ENCODE data around the gene DLGAP1.

- TF ChIP-seq, protein P1, sequence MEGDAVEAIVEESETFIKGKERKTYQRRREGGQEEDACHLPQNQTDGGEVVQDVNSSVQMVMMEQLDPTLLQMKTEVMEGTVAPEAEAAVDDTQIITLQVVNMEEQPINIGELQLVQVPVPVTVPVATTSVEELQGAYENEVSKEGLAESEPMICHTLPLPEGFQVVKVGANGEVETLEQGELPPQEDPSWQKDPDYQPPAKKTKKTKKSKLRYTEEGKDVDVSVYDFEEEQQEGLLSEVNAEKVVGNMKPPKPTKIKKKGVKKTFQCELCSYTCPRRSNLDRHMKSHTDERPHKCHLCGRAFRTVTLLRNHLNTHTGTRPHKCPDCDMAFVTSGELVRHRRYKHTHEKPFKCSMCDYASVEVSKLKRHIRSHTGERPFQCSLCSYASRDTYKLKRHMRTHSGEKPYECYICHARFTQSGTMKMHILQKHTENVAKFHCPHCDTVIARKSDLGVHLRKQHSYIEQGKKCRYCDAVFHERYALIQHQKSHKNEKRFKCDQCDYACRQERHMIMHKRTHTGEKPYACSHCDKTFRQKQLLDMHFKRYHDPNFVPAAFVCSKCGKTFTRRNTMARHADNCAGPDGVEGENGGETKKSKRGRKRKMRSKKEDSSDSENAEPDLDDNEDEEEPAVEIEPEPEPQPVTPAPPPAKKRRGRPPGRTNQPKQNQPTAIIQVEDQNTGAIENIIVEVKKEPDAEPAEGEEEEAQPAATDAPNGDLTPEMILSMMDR (conservative IDR thresholded peaks at IDR 0.05; ENCODE audit: low read depth in 2 of 2): no peak
- TF ChIP-seq NANOG (IDR thresholded peaks at IDR 0.05; ENCODE audit: borderline replicate concordance) (no peak), EZH2 (IDR thresholded peaks at IDR 0.05; ENCODE audit: low read depth, unreplicated experiment) (no peak), POLR2AphosphoS5 (IDR thresholded peaks at IDR 0.05; ENCODE audit: low read depth) (no peak), JUNB (IDR thresholded peaks at IDR 0.05; ENCODE audit: unreplicated experiment) (no peak), EZH2phosphoT487 (IDR thresholded peaks at IDR 0.05; ENCODE audit: unreplicated experiment) (no peak), CREB1 (CRISPR knock-in tag; IDR thresholded peaks at IDR 0.05; ENCODE audit: low read depth) (no peak), ZNF114 (CRISPR knock-in tag; IDR thresholded peaks at IDR 0.05) (no peak), ZNF331 (CRISPR knock-in tag; IDR thresholded peaks at IDR 0.05; ENCODE audit: low read depth) (no peak)
- TF ChIP-seq, protein P2, sequence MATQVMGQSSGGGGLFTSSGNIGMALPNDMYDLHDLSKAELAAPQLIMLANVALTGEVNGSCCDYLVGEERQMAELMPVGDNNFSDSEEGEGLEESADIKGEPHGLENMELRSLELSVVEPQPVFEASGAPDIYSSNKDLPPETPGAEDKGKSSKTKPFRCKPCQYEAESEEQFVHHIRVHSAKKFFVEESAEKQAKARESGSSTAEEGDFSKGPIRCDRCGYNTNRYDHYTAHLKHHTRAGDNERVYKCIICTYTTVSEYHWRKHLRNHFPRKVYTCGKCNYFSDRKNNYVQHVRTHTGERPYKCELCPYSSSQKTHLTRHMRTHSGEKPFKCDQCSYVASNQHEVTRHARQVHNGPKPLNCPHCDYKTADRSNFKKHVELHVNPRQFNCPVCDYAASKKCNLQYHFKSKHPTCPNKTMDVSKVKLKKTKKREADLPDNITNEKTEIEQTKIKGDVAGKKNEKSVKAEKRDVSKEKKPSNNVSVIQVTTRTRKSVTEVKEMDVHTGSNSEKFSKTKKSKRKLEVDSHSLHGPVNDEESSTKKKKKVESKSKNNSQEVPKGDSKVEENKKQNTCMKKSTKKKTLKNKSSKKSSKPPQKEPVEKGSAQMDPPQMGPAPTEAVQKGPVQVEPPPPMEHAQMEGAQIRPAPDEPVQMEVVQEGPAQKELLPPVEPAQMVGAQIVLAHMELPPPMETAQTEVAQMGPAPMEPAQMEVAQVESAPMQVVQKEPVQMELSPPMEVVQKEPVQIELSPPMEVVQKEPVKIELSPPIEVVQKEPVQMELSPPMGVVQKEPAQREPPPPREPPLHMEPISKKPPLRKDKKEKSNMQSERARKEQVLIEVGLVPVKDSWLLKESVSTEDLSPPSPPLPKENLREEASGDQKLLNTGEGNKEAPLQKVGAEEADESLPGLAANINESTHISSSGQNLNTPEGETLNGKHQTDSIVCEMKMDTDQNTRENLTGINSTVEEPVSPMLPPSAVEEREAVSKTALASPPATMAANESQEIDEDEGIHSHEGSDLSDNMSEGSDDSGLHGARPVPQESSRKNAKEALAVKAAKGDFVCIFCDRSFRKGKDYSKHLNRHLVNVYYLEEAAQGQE (IDR thresholded peaks at IDR 0.05; ENCODE audit: unreplicated experiment): no peak
- TF ChIP-seq, protein P3, sequence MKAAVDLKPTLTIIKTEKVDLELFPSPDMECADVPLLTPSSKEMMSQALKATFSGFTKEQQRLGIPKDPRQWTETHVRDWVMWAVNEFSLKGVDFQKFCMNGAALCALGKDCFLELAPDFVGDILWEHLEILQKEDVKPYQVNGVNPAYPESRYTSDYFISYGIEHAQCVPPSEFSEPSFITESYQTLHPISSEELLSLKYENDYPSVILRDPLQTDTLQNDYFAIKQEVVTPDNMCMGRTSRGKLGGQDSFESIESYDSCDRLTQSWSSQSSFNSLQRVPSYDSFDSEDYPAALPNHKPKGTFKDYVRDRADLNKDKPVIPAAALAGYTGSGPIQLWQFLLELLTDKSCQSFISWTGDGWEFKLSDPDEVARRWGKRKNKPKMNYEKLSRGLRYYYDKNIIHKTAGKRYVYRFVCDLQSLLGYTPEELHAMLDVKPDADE (IDR thresholded peaks at IDR 0.05): no peak
- TF ChIP-seq, protein P4, sequence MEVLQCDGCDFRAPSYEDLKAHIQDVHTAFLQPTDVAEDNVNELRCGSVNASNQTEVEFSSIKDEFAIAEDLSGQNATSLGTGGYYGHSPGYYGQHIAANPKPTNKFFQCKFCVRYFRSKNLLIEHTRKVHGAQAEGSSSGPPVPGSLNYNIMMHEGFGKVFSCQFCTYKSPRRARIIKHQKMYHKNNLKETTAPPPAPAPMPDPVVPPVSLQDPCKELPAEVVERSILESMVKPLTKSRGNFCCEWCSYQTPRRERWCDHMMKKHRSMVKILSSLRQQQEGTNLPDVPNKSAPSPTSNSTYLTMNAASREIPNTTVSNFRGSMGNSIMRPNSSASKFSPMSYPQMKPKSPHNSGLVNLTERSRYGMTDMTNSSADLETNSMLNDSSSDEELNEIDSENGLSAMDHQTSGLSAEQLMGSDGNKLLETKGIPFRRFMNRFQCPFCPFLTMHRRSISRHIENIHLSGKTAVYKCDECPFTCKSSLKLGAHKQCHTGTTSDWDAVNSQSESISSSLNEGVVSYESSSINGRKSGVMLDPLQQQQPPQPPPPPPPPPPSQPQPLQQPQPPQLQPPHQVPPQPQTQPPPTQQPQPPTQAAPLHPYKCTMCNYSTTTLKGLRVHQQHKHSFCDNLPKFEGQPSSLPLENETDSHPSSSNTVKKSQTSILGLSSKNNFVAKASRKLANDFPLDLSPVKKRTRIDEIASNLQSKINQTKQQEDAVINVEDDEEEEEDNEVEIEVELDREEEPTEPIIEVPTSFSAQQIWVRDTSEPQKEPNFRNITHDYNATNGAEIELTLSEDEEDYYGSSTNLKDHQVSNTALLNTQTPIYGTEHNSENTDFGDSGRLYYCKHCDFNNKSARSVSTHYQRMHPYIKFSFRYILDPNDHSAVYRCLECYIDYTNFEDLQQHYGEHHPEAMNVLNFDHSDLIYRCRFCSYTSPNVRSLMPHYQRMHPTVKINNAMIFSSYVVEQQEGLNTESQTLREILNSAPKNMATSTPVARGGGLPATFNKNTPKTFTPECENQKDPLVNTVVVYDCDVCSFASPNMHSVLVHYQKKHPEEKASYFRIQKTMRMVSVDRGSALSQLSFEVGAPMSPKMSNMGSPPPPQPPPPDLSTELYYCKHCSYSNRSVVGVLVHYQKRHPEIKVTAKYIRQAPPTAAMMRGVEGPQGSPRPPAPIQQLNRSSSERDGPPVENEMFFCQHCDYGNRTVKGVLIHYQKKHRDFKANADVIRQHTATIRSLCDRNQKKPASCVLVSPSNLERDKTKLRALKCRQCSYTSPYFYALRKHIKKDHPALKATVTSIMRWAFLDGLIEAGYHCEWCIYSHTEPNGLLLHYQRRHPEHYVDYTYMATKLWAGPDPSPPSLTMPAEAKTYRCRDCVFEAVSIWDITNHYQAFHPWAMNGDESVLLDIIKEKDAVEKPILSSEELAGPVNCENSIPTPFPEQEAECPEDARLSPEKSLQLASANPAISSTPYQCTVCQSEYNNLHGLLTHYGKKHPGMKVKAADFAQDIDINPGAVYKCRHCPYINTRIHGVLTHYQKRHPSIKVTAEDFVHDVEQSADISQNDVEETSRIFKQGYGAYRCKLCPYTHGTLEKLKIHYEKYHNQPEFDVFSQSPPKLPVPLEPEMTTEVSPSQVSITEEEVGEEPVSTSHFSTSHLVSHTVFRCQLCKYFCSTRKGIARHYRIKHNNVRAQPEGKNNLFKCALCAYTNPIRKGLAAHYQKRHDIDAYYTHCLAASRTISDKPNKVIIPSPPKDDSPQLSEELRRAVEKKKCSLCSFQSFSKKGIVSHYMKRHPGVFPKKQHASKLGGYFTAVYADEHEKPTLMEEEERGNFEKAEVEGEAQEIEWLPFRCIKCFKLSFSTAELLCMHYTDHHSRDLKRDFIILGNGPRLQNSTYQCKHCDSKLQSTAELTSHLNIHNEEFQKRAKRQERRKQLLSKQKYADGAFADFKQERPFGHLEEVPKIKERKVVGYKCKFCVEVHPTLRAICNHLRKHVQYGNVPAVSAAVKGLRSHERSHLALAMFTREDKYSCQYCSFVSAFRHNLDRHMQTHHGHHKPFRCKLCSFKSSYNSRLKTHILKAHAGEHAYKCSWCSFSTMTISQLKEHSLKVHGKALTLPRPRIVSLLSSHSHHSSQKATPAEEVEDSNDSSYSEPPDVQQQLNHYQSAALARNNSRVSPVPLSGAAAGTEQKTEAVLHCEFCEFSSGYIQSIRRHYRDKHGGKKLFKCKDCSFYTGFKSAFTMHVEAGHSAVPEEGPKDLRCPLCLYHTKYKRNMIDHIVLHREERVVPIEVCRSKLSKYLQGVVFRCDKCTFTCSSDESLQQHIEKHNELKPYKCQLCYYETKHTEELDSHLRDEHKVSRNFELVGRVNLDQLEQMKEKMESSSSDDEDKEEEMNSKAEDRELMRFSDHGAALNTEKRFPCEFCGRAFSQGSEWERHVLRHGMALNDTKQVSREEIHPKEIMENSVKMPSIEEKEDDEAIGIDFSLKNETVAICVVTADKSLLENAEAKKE (CRISPR knock-in tag; IDR thresholded peaks at IDR 0.05): no peak
Observed at GRCh38 chr18:3619222-3619621, 835.9 kb downstream of the DLGAP1 start.

Data from GM23338 (cell line).